HTR-8/SVneo (cell line): Measurements from ENCODE around the gene TNIK.
"Not testable (repeated sequence)": the region's sequence is repeated elsewhere in the genome, so short reads cannot be mapped to it uniquely, and the experiment has no call there.

ENCODE experiments used
- DNase-seq: peaks from one replicate; pipeline ENCODE4 v3.0.0; 2011; ENCODE audit warnings: low spot score, mixed read lengths; ENCODE audit not compliant: insufficient read length
- FAIRE-seq: peaks from 2 replicates; lab custom pipeline; 2011; peaks lifted over from hg19 to GRCh38; lab: Jason Lieb, UNC

TNIK gene

DNA sequence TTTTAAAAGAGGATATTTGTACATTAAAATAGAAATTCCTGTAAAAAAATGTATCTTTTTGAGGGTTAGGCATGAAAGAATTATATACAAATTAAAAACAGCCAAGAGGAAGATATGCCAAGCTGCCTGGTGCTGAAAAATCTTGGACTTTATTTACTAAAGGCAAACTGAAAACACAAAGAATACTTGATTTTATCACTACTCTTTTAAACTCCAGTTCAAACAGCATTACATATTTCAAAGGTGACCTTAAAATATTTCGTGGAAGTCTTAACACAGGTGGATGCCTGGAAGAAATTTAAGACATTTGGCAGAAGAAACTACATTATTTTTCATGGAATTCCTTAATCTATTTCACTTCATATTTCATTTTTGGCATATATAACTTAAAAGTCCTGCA lies 332.6 kb downstream of the TNIK start:
- FAIRE-seq, result no peak
- no peak for DNase-seq

DNA sequence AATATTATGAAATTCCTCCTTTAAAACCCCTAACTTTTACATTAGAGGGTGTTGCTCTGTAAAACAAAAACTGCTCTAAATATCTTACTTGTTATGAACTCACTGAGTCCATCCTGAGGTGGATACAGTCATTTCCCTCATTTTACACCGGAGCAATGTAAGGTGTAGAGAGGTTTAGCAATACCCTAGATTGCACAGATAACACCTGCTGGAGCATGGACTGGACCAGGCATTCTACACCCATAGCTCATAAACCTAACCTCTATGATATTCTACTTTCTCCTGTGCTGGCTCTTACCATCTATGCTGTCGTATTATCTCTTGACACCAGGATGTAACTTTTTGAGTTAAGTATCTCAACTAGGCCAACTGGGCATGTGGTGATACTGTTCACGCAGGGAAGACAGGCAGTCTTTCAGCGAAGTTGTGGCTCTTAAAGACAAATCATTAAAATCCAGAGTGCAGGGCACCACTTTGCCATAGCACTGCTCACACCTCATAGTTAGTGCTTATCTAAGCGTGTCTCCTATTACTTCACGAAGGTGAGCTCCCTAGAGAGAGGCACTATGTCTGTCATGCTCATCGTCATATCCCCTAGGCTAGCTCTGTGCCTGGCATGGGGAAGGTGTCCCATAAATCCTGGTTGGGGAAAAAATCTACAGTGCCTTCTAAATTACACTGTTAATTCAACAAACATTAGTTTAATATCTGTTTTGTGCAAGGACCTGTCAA lies 333.6 kb downstream of the TNIK start:
- DNase-seq (no peak), FAIRE-seq (no peak)

GRCh38 chr3:171125010-171125409 lies 335.2 kb downstream of the TNIK start:
- DNase-seq, result no peak
- no peak for FAIRE-seq

GRCh38 chr3:171123915-171124314 lies 336.3 kb downstream of the TNIK start:
- FAIRE-seq, result no peak
- no peak for DNase-seq

DNA sequence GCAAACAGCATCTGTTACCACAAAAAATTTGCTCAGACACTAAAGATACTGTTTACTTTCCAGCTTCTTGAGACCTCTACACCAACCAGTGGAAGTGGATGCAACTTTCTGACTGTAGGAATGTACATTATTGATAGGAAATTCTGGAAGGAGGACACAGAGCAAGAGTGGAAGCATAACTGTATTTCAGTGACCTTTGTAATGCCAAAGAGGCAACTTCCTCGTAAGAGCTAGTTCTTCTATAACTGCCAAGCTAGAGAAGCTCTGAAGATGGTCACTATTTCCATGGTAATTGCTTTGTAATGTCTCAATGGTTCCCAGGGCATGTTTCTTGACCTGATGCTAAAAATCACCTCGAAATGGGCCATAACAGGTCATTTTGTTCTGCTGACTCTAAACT lies 337.3 kb downstream of the TNIK start:
- no peak for DNase-seq
- FAIRE-seq, result no peak

DNA sequence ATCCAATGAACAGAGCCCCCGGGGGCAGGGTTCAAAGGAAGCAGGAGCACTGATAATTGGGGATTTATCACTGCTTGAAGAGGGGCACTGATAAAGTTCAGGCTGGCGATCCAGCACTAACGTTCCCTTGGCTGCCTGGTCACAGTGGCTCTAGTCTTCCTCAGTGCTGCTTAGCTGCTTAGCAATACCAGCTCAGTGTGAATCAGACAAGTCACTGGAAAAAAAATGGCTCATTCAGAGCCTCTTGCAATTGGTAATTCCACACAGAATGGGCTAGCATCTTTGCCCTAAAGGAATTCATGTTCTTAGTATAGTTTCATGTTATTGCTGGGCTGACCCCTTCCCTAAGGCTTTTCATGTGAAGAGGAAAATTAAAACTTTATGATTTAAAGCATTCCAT lies 338.0 kb downstream of the TNIK start:
- no peak for FAIRE-seq
- DNase-seq, result no peak

DNA sequence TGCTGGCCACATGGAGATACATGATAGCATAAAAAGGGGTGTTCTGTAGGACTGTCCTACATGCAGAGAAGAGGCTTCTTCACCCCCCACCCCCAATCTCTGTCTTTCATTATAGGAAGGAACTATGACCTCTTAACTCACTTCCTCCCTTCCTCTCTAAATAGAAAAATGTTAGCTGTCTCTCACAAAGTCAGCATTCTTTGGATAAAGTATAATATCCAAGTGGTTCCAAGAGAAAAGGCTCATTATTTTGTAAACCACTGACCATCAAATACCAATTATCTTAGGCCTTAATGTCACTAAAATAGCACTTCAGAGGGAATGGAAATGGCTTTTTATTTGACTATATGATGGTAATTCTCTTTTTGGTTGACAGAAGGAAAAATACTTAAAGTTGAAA lies 338.4 kb downstream of the TNIK start:
- no peak for DNase-seq
- no peak for FAIRE-seq

DNA sequence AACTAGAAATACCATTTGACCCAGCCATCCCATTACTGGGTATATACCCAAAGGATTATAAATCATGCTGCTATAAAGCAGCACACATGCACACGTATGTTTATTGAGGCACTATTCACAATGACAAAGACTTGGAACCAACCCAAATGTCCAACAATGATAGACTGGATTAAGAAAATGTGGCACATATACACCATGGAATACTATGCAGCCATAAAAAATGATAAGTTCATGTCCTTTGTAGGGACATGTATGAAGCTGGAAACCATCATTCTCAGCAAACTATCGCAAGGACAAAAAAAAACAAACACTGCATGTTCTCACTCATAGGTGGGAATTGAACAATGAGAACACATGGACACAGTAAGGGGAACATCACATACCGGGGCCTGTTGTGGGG lies 340.8 kb downstream of the TNIK start:
- not testable (repeated sequence) for DNase-seq, FAIRE-seq

DNA sequence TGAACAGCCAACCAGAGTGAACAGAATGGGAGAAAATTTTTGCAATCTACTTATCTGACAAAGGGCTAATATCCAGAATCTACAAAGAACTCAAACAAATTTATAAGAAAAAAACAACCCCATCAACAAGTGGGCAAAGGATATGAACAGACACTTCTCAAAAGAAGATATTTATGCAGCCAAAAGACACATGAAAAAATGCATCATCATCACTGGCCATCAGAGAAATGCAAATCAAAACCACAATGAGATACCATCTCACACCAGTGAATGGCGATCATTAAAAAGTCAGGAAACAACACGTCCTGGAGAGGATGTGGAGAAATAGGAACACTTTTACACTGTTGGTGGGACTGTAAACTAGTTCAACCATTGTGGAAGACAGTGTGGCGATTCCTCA lies 341.2 kb downstream of the TNIK start:
- DNase-seq, FAIRE-seq: not testable (repeated sequence)

DNA sequence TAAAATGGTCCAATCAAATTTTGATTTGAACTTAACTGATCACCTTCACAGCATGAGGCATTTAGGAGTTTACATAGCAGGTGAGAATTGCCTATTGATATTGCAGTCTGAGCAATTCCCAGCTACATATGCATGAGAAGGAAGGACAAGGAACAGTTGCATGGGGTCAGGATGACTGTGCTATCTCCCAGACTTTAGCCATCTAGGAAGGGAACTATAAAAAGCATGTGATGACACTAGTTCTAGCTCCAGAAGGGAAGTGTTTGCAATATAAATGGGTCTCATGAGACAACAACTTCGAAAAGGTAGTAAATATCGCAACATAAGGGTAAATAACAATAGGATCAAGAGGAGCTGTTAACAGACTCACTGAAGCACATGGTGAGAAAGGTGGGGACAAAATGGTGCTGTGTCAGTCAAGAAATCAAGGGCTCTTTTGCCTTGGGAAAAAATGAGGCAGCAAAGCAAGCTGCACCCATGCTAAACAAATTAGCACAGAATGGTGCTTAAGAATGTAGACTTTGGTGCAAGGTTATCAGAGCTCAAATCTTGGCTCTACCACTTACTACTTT lies 343.3 kb downstream of the TNIK start:
- DNase-seq (no peak), FAIRE-seq (no peak)

DNA sequence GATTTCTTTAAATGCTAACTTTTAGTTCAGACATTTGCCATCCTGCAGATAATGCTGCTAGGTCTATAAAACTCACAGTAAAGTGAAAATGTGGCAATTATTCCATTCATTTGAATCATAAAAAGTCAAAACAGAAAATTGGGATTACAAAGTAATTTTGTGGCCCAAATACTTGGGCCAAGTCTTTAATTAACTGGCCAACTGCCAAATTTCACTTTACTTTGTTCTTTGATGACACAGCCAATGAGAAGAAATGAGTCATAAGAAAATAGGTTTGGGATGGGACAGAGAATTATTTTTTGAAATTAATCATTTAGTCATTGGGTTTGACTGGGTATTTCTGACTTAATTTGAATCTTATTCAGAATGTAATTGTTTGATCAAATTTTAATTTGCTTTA lies 343.8 kb downstream of the TNIK start:
- DNase-seq (no peak), FAIRE-seq (no peak)

DNA sequence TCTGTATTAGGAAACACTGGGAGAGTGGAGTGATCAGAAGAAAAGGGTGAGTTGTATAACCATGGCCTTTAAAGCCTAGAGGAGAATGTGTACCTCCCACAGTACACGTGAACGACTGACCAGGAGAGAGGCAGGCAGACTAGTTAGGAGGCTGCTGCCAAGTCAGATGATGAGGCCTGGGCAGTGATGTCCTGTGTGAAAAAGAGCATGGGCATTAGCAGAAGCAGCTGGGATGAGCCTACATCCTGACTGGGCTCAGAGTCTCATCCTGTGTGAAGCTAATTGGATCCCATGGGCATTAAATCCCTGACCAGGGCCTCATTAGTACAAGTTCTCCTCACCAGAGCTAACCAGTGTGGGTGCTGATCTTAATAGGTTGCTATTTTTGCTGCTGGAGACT lies 344.5 kb downstream of the TNIK start:
- DNase-seq (no peak), FAIRE-seq (no peak)

DNA sequence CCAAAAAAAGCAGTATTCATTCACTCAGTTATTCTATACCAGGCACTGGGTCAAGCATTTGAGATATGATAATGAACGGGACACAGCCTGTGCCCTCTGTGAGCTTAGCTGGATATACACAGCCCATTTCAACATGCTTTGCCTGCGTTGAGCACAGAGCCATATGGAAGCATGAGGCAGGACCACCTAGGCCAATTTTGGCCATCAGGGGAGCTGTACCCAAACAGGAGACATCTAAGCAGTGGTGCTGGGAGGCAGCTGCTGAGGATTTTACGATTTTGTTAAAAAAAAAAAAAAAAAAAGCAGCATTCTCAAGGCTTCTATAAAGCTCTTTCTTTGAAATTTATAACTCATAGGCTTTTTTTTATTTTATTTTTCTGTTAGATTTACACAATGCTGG lies 346.5 kb downstream of the TNIK start:
- FAIRE-seq, result no peak
- DNase-seq, result no peak

- DNase-seq, result no peak
- no peak for FAIRE-seq
Observed at GRCh38 chr3:171110715-171111114, 349.5 kb downstream of the TNIK start.

DNA sequence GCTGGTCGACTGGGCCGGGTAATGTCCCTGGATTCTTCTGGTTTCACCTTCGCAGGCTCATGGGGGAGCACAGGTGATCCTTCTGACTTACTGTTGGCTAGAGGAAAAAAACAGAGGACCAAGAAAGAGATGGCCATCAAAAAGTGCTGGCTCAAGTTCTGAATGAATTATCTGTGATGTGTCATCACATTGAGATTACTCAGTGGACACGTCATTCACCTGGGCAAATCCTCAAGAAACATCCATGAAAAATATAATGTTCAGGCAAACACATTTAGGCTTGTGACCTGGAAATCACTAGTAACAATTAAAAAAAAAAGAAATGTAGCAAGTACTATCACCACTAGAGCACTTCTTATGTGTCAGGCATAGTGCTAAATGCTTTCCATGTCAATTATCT lies 352.1 kb downstream of the TNIK start:
- FAIRE-seq (no peak), DNase-seq (no peak)

- no peak for FAIRE-seq
- DNase-seq, result no peak
Observed at GRCh38 chr3:171103185-171103584, 357.0 kb downstream of the TNIK start.

DNA sequence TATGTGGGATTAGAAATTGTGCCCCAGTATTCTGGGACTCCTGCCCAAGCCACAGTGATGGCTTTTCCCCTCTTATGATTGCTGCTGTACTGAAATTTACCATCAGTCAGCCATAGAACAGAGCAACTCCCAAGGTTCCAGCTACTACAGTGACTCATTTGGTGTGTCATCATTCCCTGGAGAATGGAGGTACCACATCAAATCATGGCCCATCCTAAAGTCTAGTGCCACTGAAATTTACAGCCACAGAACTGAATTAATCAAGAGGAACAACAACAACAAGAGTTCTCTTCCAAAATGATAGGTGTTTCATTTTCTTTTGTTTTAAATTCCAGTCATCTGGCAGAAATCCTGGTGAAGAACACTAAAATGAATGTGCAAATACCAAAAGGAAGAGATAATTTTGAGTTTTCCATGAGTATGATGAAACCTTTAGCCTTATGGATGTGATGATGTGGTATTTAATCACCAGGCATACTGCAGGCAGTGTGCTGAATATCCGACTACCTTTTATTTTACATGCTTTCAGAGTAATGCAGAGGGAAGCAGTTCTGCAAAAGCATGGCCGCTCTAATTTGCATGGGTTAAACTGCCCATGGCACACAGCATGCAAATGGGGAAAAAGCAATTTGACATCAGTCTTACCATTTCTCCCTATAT lies 358.1 kb downstream of the TNIK start:
- no peak for FAIRE-seq
- no peak for DNase-seq

- FAIRE-seq, result no peak
- DNase-seq, result no peak
Observed at GRCh38 chr3:171099911-171100310, 360.3 kb downstream of the TNIK start.

DNA sequence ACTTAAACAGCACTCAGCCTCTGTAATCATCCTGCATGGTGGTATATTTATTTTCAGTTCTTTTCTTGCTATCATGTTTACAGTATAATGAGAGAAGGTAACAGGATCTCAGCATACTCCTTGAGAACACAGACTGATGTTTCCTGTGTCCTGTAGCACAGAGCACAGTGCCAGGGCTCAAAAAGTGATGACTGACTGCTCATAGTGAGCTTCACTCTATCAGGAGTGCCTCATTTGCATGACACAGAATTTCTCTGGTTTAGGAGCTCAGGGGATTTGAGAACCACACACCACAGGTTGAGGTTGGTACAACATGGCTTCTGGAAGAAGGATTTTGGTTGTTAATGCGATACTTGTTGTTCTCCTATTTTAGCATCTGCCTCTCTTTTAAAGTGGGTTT lies 365.1 kb downstream of the TNIK start:
- no peak for FAIRE-seq
- DNase-seq, result no peak

DNA sequence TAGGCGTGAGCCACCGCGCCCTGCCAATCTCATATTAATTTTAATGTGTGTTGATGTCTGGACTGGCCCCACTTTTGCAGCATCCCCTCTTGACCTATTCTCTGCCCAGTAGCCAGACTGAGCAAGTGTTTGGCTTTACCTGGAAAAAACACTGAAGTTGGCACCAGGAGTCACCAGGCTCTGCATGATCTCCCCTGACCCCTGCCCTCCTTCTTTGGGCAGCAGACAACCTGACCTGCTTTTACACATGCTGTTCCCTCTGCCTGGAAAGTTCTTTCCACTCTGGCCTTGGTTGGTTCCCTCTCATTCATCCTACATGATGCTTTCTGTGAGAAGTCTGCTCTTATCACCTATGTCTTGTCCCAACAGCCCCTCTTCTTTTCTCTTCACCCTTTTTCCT lies 365.8 kb downstream of the TNIK start:
- FAIRE-seq (no peak), DNase-seq (no peak)

- FAIRE-seq (no peak), DNase-seq (no peak)
Observed at GRCh38 chr3:171093462-171093861, 366.7 kb downstream of the TNIK start.

- DNase-seq, result no peak
- no peak for FAIRE-seq
Observed at GRCh38 chr3:171092467-171092911, 367.7 kb downstream of the TNIK start.
